Stimulated activated CD4-positive, alpha-beta T cell treated with anti-CD3 and anti-CD28 coated beads, Interleukin-15, amount 100 ng/mL, for 1 hour (primary cell): ENCODE data around the gene ANKH.

ENCODE experiments used
- DNase-seq, 2 donors: peaks; one replicate each; pipeline ENCODE4 v3.0.0-alpha.2; 2020; ENCODE audit warnings: low read depth in 1 of 2, low spot score in 1 of 2

ANKH gene

DNA sequence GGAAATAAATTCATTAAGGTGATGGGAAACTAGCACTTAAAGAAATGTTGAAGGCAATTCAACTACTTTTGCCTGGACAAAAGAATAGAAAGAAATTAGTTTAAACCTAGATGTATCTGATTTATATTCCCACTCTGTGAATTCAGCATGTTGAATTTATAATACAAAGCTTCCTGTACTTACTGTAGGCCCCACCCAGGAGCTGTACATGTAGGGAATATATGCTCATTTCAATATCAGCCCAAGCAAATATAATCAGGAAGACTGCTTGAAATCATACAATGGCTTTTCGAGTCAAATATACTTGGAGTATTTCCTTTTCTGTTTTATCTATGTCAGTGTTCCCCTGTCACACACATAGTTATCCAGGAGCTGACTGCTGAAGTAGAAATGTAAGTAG is 105.0 kb downstream of the ANKH start:
- DNase-seq: no peak

- no peak for DNase-seq
These were observed 106.0 kb downstream of the ANKH start for GRCh38 chr5:14765587-14765986.

- DNase-seq: no peak
These were observed 108.9 kb downstream of the ANKH start for GRCh38 chr5:14762549-14763216.

- no peak for DNase-seq
These were observed 111.0 kb downstream of the ANKH start for GRCh38 chr5:14760548-14761002.

DNA sequence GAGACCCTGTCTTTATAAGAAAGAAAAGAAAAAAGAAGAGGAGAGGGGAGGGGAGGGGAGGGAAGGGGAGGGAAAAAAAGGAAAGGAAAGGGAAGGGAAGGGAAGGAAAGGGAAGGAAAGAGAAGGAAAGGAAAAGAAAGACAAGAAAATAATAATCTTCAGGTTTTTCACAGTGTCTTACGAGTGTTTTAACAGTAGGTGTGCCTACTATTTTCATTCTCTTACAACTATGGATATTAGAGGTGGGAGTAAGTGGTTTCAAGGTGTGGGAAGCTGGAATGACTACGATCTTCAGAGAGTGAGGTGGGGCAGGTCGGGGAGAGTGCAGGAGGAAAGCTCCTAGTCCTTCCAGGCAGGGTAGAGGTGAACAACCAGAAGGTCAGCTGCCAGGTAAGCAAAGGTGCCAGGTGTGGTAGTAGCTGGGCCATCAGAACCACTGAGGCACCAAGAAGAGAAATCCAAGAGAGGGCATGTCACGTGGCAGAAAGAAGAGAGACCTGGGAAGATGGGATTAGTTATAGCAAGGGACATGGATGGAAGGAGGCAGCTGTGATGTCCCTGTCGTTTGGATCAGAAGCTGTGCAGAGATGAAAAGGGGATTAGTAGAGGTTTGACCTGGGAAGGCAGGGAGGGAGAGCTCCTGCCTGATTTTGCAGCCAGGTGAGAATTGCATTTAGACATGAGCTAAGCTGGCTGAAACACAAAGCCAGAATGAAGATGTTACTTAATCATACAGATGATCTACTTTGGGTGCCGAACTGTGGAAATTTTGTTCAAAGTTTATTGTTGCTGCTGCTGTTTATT is 111.6 kb downstream of the ANKH start:
- DNase-seq: no peak

DNA sequence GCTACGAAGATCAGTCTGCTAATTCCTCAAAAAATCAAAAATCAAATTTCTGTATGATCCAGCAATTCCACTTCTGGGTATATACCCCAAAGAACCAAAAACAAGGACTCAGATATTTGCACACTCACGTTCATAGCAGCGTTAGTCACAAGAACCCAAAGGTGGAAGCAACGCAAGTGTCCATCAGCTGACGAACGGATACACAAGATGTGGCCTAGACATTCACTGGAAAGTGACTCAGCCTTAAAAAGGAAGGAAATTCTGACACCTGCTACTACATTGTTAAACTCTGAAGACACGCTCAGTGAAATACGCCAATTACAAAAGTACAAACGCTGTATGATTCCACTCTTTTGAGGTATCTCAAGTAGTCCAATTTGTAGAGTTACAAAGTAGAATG is 113.7 kb downstream of the ANKH start:
- no peak for DNase-seq

DNA sequence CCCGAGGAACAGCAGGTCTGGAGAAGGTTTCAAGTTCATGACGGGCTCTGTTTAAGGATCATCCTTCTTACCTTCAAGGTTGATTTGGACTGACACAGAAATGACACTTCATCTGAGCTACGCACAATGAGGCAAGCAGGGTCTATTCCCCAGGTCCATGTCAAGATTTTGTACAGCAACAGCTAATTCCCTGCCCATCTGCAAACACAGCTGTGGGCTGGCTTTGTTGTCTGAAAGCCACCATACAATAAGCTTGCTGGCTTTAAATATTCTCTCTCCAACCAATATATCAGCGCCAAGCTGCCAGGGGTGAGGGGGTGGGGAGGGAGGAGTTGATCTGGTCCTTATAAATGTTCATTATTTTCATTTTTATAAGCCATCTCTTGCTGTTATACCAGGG is 115.1 kb downstream of the ANKH start:
- DNase-seq: no peak

DNA sequence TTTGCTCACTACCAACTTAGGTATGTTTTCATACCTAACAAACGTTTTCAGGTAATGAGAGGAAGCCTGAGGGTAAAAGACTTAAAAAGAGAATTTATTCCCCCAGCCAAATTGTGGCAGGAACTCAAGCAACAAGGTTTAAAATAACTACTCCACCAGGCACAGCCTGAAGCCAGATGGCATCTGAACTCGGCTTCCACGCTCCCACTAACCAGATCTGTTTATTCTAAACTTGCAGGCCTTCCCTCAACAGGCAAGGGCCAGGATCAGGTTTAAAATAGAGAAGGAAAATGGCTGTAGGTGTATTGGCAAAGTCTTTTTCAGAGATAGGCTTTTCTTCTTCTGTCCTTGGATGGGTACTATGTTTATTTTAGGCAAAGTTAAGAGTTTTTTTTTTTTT is 117.6 kb downstream of the ANKH start:
- DNase-seq: no peak

GRCh38 chr5:14753292-14753691 is 118.3 kb downstream of the ANKH start:
- no peak for DNase-seq

DNA sequence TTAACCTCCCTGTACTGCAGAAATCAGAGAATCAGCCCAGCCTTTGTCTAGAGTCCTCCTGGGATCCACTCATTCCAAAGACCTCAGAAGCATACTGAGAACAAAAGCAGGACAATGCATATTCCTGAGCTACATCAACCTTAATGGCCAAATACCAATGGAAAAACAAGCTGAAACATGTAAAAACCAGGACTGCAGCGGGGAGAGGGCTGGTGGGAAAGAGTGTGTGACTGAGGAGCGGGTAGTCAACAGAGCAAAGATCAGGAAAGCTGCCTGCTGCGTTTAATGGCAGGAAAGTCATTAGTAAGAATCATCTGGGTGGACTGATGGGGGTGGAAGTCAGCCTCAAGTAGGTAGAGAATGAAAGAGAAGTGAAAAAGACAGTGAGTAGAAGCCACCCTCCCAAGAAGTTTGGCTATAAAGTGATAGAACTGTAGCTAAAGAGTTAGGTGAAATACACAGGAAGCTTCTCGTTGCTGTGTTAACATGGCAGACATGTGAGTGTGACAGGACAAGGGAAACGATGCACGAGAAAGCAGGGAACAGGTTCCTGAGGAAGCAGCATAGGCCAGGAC is 119.0 kb downstream of the ANKH start:
- DNase-seq: no peak

GRCh38 chr5:14750712-14751111 is 120.9 kb downstream of the ANKH start:
- DNase-seq: no peak

- no peak for DNase-seq
These were observed 121.9 kb downstream of the ANKH start for GRCh38 chr5:14749579-14750101.

- no peak for DNase-seq
These were observed 123.2 kb downstream of the ANKH start for GRCh38 chr5:14748180-14748900.

DNA sequence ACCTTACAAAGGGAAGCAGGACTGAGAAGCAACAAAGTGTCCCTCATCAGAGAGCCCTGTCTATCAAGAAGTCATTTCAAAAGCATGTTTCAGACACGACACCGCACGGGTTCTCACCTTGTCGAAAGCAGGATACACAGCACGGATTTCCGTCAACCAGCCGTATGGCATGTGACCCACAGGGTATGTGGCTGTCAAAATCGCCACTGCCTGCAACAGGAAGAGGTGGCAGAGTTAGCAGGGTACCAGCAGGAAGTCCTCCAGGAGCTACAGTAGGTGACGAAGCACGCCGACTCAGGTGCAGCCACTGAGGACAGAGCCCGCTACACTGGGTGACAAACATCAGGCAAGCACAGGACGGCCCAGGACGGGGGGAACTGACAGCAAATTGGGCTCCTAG is 125.8 kb downstream of the ANKH start:
- no peak for DNase-seq

DNA sequence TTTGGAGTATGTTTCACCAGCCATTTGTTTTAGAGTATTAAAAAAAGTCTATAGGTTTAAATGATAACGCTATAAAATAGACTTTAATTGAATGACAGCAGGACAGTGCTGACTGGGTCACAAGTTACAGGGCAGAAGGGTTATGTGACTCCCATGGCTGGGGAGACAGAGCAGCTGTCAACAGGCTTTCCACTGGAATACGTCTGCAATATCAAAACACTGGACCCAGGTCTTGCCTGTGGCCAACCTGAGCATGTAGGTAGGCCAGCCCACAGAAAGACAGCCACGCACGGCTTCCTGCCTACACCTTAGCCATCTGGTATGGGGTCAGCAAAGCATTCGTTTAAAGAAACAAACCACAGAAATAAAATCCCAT is 126.4 kb downstream of the ANKH start:
- DNase-seq: no peak

DNA sequence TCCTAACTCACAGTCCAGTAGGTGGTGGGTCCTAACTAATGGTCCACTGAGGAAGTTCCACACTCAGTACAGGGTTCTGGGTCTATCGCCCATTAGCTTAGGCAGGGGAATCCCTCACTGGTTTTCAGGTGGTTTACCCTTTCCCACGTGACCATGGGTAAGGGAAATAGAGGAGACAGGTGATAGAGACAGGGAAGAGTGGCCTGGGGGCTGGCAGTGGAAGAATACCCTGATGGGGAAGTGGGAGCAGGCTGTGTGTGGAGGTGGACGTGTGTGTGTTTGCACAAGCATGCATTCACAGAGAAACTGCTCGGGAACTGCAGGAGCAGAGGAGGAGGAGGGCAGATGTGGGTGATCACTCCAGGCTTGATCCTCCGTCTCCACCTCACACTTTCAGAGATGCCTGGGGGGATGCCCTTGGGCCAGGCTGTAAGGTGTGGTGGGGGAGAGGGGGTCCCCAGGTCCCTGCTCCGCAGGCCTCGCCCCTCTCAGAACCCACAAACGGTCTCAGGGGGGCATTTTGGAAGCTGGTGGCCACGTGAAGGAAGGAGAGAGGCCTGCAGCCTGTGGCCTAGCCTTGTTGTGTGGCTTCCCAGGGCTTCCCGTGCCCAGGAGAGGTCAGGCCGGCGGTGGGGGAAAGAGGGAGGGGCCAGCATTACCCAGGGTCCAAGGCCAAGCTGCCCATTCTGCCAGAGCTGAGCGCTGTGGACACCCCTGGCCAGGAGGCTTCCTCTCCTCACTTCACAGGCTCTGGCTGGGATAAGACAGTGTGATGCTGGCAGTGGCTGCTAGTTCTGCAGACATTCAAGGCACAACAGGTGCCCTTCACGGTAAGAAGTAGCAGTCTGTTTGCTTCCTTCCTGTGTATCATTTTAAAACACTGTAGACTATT is 127.0 kb downstream of the ANKH start:
- no peak for DNase-seq

DNA sequence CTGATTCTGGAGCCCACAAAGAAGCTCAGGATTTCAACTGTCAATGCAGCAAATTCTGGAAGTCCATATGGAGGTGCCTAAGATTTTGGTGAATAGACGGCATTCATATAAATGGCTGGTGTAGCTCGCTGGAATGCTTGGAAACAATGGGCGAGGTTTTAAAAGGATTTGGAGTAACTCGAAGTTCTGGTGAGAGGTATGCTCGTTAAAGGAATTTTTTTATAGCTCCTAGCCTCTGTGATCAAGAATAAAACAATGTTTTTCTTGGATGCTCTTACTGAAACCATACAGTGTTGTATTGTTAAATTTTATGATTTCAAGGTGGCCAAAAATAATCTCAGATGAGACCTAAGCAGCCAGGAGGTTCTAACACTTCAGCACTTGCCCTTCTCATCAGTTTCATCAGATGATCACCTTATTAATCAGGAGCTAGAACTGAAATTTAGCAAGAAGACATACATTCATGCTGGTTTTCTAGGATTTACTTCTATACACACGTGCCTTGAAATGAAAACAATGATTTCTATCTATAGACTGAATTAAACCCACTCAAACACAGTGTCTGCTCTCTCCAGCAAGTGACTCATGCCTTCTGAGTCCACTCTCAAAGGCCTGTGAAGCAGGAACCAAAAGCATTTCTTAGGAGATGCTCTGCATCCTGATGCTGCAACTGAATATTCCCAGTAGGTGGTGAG is 127.8 kb downstream of the ANKH start:
- DNase-seq: no peak

DNA sequence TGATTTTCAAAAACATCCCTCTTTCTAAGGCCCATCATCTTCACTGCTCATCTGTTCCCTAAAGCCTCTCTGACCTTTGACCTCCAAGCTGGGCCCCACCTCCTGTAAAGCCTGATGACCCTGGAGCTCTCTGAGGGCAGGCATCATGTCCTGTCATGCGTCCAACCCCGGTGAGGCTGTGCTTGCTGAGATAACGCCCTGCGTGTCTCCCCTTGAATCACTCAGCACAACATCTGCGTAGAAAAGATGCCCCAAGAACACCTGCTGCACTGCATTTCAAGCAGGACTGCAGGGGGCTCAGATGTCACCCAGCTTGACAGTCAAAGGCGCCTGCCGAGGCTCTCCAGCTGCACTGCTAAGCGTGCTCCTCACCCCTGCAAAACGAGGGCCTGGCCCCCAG is 129.1 kb downstream of the ANKH start:
- DNase-seq: no peak

DNA sequence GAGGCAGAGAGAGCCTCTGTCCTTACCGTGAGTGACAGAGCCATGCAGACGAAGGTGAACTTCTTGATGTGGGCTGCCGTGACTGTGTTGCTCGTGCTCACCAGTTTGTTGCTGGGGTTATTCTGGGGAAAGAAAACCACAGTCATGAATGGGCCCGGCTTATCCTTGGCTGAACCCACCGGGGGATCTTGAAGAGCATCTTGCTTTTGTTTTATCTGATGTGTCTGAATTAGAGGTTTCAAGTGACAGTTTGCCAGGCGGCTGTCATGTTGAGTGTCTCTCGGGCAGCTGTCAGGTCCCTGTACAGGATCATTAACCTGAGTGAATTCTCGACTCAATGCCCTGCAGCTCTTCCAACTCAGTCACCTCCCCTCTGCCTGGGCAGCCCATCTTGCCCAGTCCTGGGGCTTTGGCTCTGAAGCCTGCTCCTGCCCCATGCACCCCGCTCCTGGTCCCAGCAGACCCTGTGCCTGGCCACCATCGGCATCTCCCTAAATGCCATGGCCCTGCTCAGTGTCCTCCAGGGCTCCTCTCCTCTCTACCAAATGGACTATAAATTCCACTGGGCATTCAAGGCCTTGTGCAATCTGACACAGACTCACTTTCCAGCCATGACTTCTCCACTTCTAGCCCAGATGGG is 129.7 kb downstream of the ANKH start:
- DNase-seq: no peak
